GM18873 (cell line): ENCODE data around the gene MACROD2.

Source experiments
- ATAC-seq: cut with Tn5 transposase; IDR thresholded peaks from one replicate; pipeline ENCODE4 v1.9.1; 2021; ENCODE audit warnings: mild to moderate bottlenecking, moderate library complexity, moderate number of reproducible peaks; ENCODE audit not compliant: unreplicated experiment, low FRiP score

Gene MACROD2

GRCh38 chr20:15047042-15047441 is 1051.7 kb downstream of the MACROD2 start:
- no peak for ATAC-seq

GRCh38 chr20:15047601-15048000 is 1052.3 kb downstream of the MACROD2 start:
- ATAC-seq, result no peak

GRCh38 chr20:15056246-15056645 is 1060.9 kb downstream of the MACROD2 start:
- no peak for ATAC-seq

GRCh38 chr20:15058841-15059240 is 1063.5 kb downstream of the MACROD2 start:
- ATAC-seq, result no peak

- no peak for ATAC-seq
Measured at GRCh38 chr20:15059438-15059837, 1064.1 kb downstream of the MACROD2 start.

- no peak for ATAC-seq
Measured at GRCh38 chr20:15060265-15061060, 1065.1 kb downstream of the MACROD2 start.

GRCh38 chr20:15061061-15061430 is 1065.7 kb downstream of the MACROD2 start:
- ATAC-seq, result no peak

- ATAC-seq, result no peak
Measured at GRCh38 chr20:15061955-15062354, 1066.6 kb downstream of the MACROD2 start.

- ATAC-seq, result no peak
Measured at GRCh38 chr20:15063081-15063480, 1067.8 kb downstream of the MACROD2 start.

- no peak for ATAC-seq
Measured at GRCh38 chr20:15064741-15065140, 1069.4 kb downstream of the MACROD2 start.

GRCh38 chr20:15065794-15066193 is 1070.5 kb downstream of the MACROD2 start:
- no peak for ATAC-seq

- no peak for ATAC-seq
Measured at GRCh38 chr20:15068486-15068885, 1073.2 kb downstream of the MACROD2 start.

- no peak for ATAC-seq
Measured at GRCh38 chr20:15069355-15069754, 1074.0 kb downstream of the MACROD2 start.

- ATAC-seq, result no peak
Measured at GRCh38 chr20:15071085-15071808, 1075.9 kb downstream of the MACROD2 start.

- no peak for ATAC-seq
Measured at GRCh38 chr20:15072316-15072715, 1077.0 kb downstream of the MACROD2 start.

- ATAC-seq, result no peak
Measured at GRCh38 chr20:15075586-15075985, 1080.3 kb downstream of the MACROD2 start.

- no peak for ATAC-seq
Measured at GRCh38 chr20:15076785-15077184, 1081.5 kb downstream of the MACROD2 start.

- ATAC-seq, result no peak
Measured at GRCh38 chr20:15077733-15078250, 1082.5 kb downstream of the MACROD2 start.

GRCh38 chr20:15079594-15080340 is 1084.5 kb downstream of the MACROD2 start:
- ATAC-seq, result no peak

- ATAC-seq, result no peak
Measured at GRCh38 chr20:15081261-15081660, 1085.9 kb downstream of the MACROD2 start.
